Mucosa of descending colon (tissue), 3 donors: ENCODE results near the gene CELSR2. TPM values are rescaled to one million over a fixed set of nuclear protein-coding genes. Genes with fewer than 3 reads are reported as not detected.

Experiments used
- ATAC-seq: fragments of 200-7000 bp; cut with Tn5 transposase; one replicate; pipeline ENCODE4 v1.9.1; 2020; ENCODE audit warnings: mild to moderate bottlenecking, moderate library complexity
- DNase-seq, 3 donors: peaks; one replicate each; pipeline ENCODE4 v3.0.0-alpha.2; 2020
- H3K36me3 ChIP-seq: fragments of 200-600 bp; one replicate; pipeline ENCODE4 v1.8.0; 2021; ENCODE audit warnings: low read depth, mild to moderate bottlenecking
- H3K4me1 ChIP-seq: fragments of 200-600 bp; one replicate; pipeline ENCODE4 v1.8.0; 2021; ENCODE audit warnings: low read depth, mild to moderate bottlenecking
- H3K4me3 ChIP-seq: fragments of 200-600 bp; one replicate; pipeline ENCODE4 v1.8.0; 2021; ENCODE audit warnings: mild to moderate bottlenecking
- H3K9me3 ChIP-seq: fragments of 200-600 bp; one replicate; pipeline ENCODE4 v1.8.0; 2021; ENCODE audit warnings: mild to moderate bottlenecking
- intact Hi-C, 2 donors: fragments of 100-400 bp; cut with DNase I in 1 of 2; cut with micrococcal nuclease in 1 of 2; formaldehyde crosslinking; loops; one replicate each; pipeline versions ENCODE4 v1.11.0 to v1.11.1; 2022; cut with DNase I, micrococcal nuclease
- total RNA-seq, 3 donors: library from RNA; stranded (reverse); fragmentation: NEBNext Ultra II Directional in 2 of 3; extraction: Animal tissue kit (Norgen Biotek cat#: 25700) in 2 of 3; gene quantifications; one replicate each; pipeline versions ENCODE4 v1.2.1 to v1.2.4, GENCODE V29; 2021 to 2023
- TF ChIP-seq, protein P1 (sequence below): fragments of 200-600 bp; IDR thresholded peaks from one replicate; pipeline ENCODE4 v1.8.0; 2022; ENCODE audit warnings: antibody characterized with exemption, mild to moderate bottlenecking
- donor health status: DM: no; HTN: no; CAD: no; lungs with moderate emphysema.
- donor health status: DM: no; HTN: no; CAD: no.
- donor health status: DM: no; HTN: yes; CAD: no.

CELSR2 gene
- total RNA-seq, 3 donors from 2014 or later, result 2.8 to 14.7 (median 3.2) TPM

DNA sequence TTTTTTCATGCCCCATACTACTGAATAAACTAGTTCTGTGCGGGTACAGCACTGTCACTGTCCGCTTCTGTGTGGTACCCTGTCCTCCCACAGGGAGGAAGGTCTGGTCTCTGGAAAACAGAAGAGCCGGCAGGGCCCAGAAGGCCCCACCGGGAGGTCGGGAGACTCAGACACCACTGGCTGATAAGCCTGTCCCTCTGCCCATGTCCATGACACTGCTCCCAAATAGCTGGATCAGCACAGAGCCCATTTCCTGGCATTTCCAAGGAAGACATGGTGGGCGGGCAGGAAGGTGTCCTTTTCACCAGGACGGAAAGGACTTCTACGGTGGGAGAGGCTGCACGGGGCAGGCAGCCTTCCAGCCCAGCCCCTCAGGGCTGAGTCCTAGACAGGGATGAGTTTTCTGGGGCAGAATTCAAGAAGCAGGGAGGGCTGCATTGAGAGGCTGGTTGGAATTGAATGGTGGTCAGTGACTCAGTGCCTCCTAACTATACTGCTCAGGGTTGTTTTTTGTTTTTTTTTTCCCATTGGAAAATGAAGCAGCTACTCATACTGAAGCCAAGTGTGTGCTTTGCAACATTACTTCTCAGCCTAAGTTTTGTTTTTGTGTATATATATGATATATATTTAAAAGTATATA lies 26.5 kb downstream of the CELSR2 start:
- DNase-seq (peak in 1 of 3 donors; percentile 9), ATAC-seq (no peak)
- Histone ChIP-seq H3K36me3 (no peaks in the 10 kb centered on the region), H3K4me1 (peaks cover 14% of the 10 kb centered on the region), H3K4me3 (no peak overlapping the region), H3K9me3 (no peaks in the 10 kb centered on the region)
- intact Hi-C loops, result loop anchor here in 1 of 2 donors (5.0 kb wide), 1 partner anchor 121 kb away; the partner anchor contains the start of gene SORT1
- TF ChIP-seq, protein P1, sequence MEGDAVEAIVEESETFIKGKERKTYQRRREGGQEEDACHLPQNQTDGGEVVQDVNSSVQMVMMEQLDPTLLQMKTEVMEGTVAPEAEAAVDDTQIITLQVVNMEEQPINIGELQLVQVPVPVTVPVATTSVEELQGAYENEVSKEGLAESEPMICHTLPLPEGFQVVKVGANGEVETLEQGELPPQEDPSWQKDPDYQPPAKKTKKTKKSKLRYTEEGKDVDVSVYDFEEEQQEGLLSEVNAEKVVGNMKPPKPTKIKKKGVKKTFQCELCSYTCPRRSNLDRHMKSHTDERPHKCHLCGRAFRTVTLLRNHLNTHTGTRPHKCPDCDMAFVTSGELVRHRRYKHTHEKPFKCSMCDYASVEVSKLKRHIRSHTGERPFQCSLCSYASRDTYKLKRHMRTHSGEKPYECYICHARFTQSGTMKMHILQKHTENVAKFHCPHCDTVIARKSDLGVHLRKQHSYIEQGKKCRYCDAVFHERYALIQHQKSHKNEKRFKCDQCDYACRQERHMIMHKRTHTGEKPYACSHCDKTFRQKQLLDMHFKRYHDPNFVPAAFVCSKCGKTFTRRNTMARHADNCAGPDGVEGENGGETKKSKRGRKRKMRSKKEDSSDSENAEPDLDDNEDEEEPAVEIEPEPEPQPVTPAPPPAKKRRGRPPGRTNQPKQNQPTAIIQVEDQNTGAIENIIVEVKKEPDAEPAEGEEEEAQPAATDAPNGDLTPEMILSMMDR, result no peak

DNA sequence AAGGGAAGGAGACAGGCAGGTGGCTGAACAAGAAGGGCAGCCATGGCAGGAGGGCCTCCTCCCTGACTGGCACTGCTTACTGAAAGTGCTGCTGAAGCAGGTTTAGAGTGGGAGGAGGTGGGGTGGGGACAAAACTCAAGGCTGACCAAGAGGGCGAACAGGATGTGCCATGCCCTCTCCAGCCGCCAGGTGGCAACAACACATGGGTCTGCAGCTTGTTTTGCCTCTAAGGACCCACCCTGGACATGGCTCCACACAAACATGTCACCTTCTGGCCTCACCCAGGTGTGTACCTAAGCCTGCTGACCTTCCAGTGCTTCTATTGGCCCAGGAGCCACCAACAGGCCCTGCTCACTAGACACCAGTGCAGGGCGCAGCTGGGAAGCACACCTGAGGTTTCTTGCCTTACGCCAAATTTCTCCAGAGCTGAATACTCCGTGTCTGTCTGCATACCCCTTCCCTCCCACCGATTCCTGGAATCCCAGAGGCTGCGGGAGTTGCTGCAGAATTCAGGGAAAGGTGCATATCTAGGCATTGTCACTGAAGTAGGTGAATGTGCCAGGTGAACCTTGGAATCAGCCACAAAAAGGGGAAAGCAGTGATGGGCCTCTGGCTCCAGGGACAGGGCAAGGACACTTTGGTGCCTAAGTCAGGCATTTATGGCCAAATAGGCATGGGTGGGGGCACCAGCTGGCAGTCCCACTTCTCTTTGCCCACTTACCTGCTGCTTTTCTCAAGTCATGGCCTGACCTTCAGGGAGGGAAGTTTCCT lies 28.3 kb downstream of the CELSR2 start:
- Histone ChIP-seq H3K36me3 (no peaks in the 10 kb centered on the region), H3K4me1 (peaks cover 18% of the 10 kb centered on the region), H3K4me3 (no peak overlapping the region), H3K9me3 (no peaks in the 10 kb centered on the region)
- peak; percentile 87 to 96 (median 93) for DNase-seq
- intact Hi-C loops, result loop anchor here in 1 of 2 donors (5.0 kb wide), 1 partner anchor 120 kb away; the partner anchor contains the start of gene SORT1
- TF ChIP-seq, protein P1, result peak; percentile 91
- ATAC-seq, result peak; percentile 94

DNA sequence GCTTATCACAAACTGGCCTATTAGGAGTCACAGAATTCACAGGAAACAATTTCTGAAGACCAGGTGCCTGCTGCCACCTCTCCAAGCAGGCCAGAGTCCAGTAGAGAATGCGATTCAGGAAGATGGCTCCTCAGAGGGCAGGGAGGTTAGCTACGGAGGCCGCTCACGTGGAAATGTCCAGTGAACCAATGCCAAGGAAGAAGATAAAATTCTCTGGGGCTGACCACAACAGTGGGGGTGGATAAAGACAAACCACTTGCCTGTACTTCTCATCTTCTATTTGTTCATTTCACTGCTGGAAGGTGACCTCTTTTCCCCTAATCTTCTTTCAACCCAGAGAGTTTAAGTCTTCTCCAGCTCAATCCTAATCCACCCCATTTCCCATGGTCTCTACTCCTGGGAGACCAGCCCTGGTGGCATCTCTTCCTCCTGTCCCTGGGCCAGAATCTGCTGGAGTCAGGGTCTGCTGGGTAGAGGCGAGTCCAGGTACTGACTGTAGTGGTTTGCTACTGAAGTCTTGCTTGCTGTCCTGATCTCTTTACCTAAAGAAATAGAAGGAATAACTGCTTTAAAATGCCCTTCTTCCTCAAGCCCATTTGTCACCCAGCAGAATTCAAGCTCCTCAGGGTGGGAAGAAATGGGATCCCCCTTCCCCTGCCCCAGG lies 30.4 kb downstream of the CELSR2 start:
- no peaks in the 10 kb centered on the region for H3K36me3 ChIP-seq
- TF ChIP-seq, protein P1, result no peak
- intact Hi-C loops, result loop anchor here in 1 of 2 donors (5.0 kb wide), 1 partner anchor 118 kb away; the partner anchor contains the start of gene SORT1
- peaks cover 21% of the 10 kb centered on the region for H3K4me1 ChIP-seq
- H3K4me3 ChIP-seq, result no peak overlapping the region
- H3K9me3 ChIP-seq, result no peaks in the 10 kb centered on the region
- DNase-seq, result no peak
- no peak for ATAC-seq

DNA sequence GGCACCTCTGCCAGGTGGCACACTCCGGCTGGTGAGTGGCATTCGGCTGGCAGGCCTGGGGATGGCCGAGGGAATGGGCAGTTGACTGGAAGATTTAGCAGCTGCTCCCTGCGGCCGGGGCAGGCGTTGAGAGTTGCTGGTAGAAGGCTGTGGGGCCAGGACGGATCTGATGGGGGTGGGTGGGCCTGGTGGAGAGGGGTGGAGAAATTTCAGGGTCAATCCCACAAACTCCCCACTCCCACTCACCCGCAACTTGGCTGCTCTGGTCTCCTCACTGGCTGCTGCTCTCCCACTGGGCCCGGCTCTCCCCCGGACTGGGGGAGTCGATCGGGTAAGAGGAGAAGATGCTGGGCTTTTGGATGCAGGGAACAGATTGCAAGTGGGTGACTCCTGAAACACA lies 31.5 kb downstream of the CELSR2 start:
- no peaks in the 10 kb centered on the region for H3K9me3 ChIP-seq
- DNase-seq, result no peak
- TF ChIP-seq, protein P1, result no peak
- H3K4me1 ChIP-seq, result peaks cover 21% of the 10 kb centered on the region
- ATAC-seq, result no peak
- no peak overlapping the region for H3K4me3 ChIP-seq
- intact Hi-C loops, result no loop called here
- H3K36me3 ChIP-seq, result no peaks in the 10 kb centered on the region

DNA sequence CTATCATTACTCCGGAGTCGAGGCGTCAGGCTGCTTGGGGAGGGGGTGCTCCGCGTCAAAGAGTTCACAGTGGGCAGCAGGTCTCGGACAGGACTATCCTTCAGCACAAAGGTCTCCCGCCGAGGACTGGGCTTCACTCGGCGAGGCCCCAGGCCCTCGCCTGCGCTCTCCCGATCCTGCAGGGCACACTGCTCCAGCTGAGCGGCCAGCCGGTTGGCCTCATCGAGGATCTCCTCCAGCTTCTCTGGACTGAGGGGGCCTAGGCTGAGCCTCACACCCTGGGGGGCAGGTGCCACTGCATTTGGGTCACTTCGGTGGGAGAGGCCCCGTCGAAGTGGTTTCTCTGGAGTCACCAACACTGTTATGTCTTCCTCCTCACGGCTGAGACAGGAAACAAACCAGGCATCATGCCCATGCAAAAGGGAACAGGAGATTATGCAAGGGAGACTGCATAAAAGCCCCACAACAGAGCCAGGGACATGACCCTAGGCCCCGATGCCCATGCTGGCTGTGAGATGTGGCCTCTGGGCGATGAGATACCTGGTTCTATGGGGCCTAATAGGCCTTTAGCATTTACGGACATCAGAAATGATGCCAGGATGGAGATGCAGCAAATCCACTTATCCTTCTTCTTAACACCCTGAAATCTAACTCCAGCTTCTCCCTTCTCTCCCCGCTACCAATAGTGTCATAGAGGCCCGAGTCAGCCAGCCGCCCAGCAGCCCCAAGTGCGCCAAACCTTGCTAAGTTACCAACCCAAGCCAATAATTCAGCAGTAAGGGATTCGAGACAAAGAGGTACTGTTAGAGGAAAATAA lies 32.5 kb downstream of the CELSR2 start:
- H3K36me3 ChIP-seq, result no peaks in the 10 kb centered on the region
- TF ChIP-seq, protein P1, result no peak
- ATAC-seq, result no peak
- H3K4me3 ChIP-seq, result no peak overlapping the region
- intact Hi-C loops, result no loop called here
- H3K9me3 ChIP-seq, result no peaks in the 10 kb centered on the region
- peaks cover 21% of the 10 kb centered on the region for H3K4me1 ChIP-seq
- no peak for DNase-seq
